Neuronal stem cell (in vitro differentiated cells): ENCODE data around the gene RPS14.
A peak's percentile ranks its signal among the peaks of the same experiment; 100 is the strongest.

Source experiments
- DNase-seq: peaks from one replicate; pipeline ENCODE4 v3.0.0-alpha.2; 2013; ENCODE audit warnings: low spot score
- H2AFZ ChIP-seq: one replicate; pipeline ENCODE4 v1.6.1; 2013; ENCODE audit warnings: mild to moderate bottlenecking, low read length, inconsistent platforms
- H2AK5ac ChIP-seq: 2 replicates; pipeline ENCODE4 v1.6.1; 2013; ENCODE audit warnings: low read depth, mild to moderate bottlenecking, inconsistent platforms, low read length, moderate library complexity, mixed read lengths
- H2BK120ac ChIP-seq: 2 replicates; pipeline ENCODE4 v1.6.1; 2013; ENCODE audit warnings: low read depth, mild to moderate bottlenecking, inconsistent platforms, low read length, moderate library complexity, mixed read lengths
- H2BK12ac ChIP-seq: one replicate; pipeline ENCODE4 v1.6.1; 2013; ENCODE audit warnings: low read length, inconsistent platforms
- H2BK15ac ChIP-seq: 2 replicates; pipeline ENCODE4 v1.6.1; 2013; ENCODE audit warnings: mild to moderate bottlenecking, low read length, inconsistent platforms, mixed read lengths
- H2BK5ac ChIP-seq: one replicate; pipeline ENCODE4 v1.6.1; 2013; ENCODE audit warnings: inconsistent platforms, mild to moderate bottlenecking, low read length, moderate library complexity
- H3K14ac ChIP-seq: one replicate; pipeline ENCODE4 v1.6.1; 2013; ENCODE audit warnings: low read length, inconsistent platforms
- H3K18ac ChIP-seq: 2 replicates; pipeline ENCODE4 v1.6.1; 2013; ENCODE audit warnings: low read length, inconsistent platforms
- H3K23ac ChIP-seq: 2 replicates; pipeline ENCODE4 v1.6.1; 2013; ENCODE audit warnings: low read depth, mild to moderate bottlenecking, mixed read lengths, low read length, inconsistent platforms; ENCODE audit not compliant: poor library complexity
- H3K27ac ChIP-seq: replicated peaks from 3 replicates; pipeline ENCODE4 v1.5.1; 2013; ENCODE audit warnings: low read length, inconsistent platforms
- H3K27me3 ChIP-seq, 3 experiments: 2 replicates each; pipeline ENCODE4 v1.6.1; 2013; ENCODE audit warnings: low read length in 3 of 3, mild to moderate bottlenecking in 2 of 3, inconsistent platforms in 1 of 3, low read depth in 1 of 3, mixed read lengths in 1 of 3, moderate library complexity in 1 of 3; ENCODE audit not compliant: control insufficient read depth in 3 of 3, insufficient read depth in 3 of 3
- H3K36me3 ChIP-seq, 2 donors: replicated peaks in 1 of 2; 2 replicates each; pipeline ENCODE4 v1.6.1; 2013; ENCODE audit warnings: low read length in 2 of 2; ENCODE audit not compliant: control insufficient read depth in 2 of 2, insufficient read depth in 2 of 2
- H3K4ac ChIP-seq: 2 replicates; pipeline ENCODE4 v1.6.1; 2013; ENCODE audit warnings: inconsistent platforms, mild to moderate bottlenecking, low read length, moderate library complexity
- H3K4me1 ChIP-seq, 2 donors: 1 replicate in 1 of 2; 2 replicates in 1 of 2; pipeline ENCODE4 v1.6.1; 2013; ENCODE audit warnings: low read length in 2 of 2, low read depth in 1 of 2; ENCODE audit not compliant: control insufficient read depth in 2 of 2, insufficient read depth in 1 of 2
- H3K4me2 ChIP-seq: one replicate; pipeline ENCODE4 v1.6.1; 2013; ENCODE audit warnings: mild to moderate bottlenecking, low read length, inconsistent platforms; ENCODE audit not compliant: insufficient read depth, poor library complexity, severe bottlenecking
- H3K4me3 ChIP-seq, 2 donors: 2 replicates each; pipeline ENCODE4 v1.5.1; 2013; ENCODE audit warnings: low read length in 2 of 2, mild to moderate bottlenecking in 2 of 2, inconsistent platforms in 1 of 2, moderate library complexity in 1 of 2
- H3K79me1 ChIP-seq: one replicate; pipeline ENCODE4 v1.6.1; 2013; ENCODE audit warnings: low read depth, mild to moderate bottlenecking, inconsistent platforms, low read length, moderate library complexity
- H3K9ac ChIP-seq: one replicate; pipeline ENCODE4 v1.6.1; 2013; ENCODE audit warnings: mild to moderate bottlenecking, low read depth, low read length, inconsistent platforms; ENCODE audit not compliant: poor library complexity
- H3K9me3 ChIP-seq, 2 donors: replicated peaks in 1 of 2; 2 replicates each; pipeline versions ENCODE3 to v1.6.1; 2013; ENCODE audit warnings: low read length in 2 of 2, mild to moderate bottlenecking in 2 of 2, inconsistent platforms in 1 of 2, low read depth in 1 of 2, mixed read lengths in 1 of 2, moderate library complexity in 1 of 2; ENCODE audit not compliant: control insufficient read depth in 2 of 2, insufficient read depth in 1 of 2
- H4K8ac ChIP-seq: one replicate; pipeline ENCODE4 v1.6.1; 2013; ENCODE audit warnings: low read depth, mild to moderate bottlenecking, inconsistent platforms, low read length, moderate library complexity
- H4K91ac ChIP-seq: one replicate; pipeline ENCODE4 v1.6.1; 2013; ENCODE audit warnings: low read length, low read depth, mild to moderate bottlenecking, inconsistent platforms; ENCODE audit not compliant: poor library complexity
- WGBS, 2 donors: extraction: QIAGEN DNeasy Blood & Tissue Kit; methylation state at CpG; one replicate each; pipeline ENCODE4 v1.1.7; 2013; ENCODE audit warnings: missing lambda C conversion rate in 2 of 2, mixed read lengths in 1 of 2; ENCODE audit not compliant: insufficient read length in 2 of 2, insufficient replicate concordance in 1 of 2; ENCODE audit errors: extremely low coverage in 2 of 2; 5-methylcytosine and 5-hydroxymethylcytosine counted together

The RPS14 gene

GRCh38 chr5:150401376-150402228 is 47.9 kb downstream of the RPS14 start:
- H3K27ac ChIP-seq, result no peak overlapping the region
- H3K36me3 ChIP-seq, result peaks cover 49 to 64% of the 10 kb centered on the region in 2 donors
- no peak overlapping the region for H2AK5ac ChIP-seq

GRCh38 chr5:150401076-150401375 is 48.5 kb downstream of the RPS14 start:
- no peak overlapping the region for H2AK5ac ChIP-seq
- no CpG with 5 or more reads among the region's 3 CpGs for WGBS, 2 donors
- no peak overlapping the region for H2BK120ac ChIP-seq
- H3K4me2 ChIP-seq, result no peak overlapping the region
- peaks cover 55 to 70% of the 10 kb centered on the region in 2 donors for H3K36me3 ChIP-seq
- no peak overlapping the region for H2BK12ac ChIP-seq
- no peak overlapping the region for H3K9ac ChIP-seq
- no peak overlapping the region for H3K4ac ChIP-seq
- DNase-seq, result no peak
- no peak overlapping the region for H3K4me3 ChIP-seq
- H2BK15ac ChIP-seq, result no peak overlapping the region
- H4K8ac ChIP-seq, result no peak overlapping the region
- no peaks in the 10 kb centered on the region for H3K9me3 ChIP-seq
- H2AFZ ChIP-seq, result no peak overlapping the region
- no peak overlapping the region for H3K18ac ChIP-seq
- H3K4me1 ChIP-seq, result no peaks in the 10 kb centered on the region
- H4K91ac ChIP-seq, result no peak overlapping the region
- H3K27ac ChIP-seq, result no peak overlapping the region
- no peak overlapping the region for H2BK5ac ChIP-seq
- no peak overlapping the region for H3K14ac ChIP-seq
- no peaks in the 10 kb centered on the region for H3K27me3 ChIP-seq
- no peaks in the 10 kb centered on the region for H3K79me1 ChIP-seq
- H3K23ac ChIP-seq, result no peak overlapping the region

More at GRCh38 chr5:150401376-150402228, 47.9 kb downstream of the RPS14 start:
- Histone ChIP-seq H2AFZ (no peak overlapping the region), H2BK15ac (no peak overlapping the region), H4K91ac (no peak overlapping the region), H3K4me2 (no peak overlapping the region), H3K4ac (no peak overlapping the region), H4K8ac (no peak overlapping the region), H3K4me3 (peak overlapping the region in 1 of 2 donors; percentile 25), H3K14ac (no peak overlapping the region), H3K18ac (no peak overlapping the region), H2BK5ac (no peak overlapping the region), H3K23ac (no peak overlapping the region), H3K9ac (no peak overlapping the region), H3K79me1 (peaks cover under 1% of the 10 kb centered on the region), H3K4me1 (no peaks in the 10 kb centered on the region), H2BK12ac (no peak overlapping the region), H3K9me3 (no peaks in the 10 kb centered on the region), H2BK120ac (no peak overlapping the region), H3K27me3 (no peaks in the 10 kb centered on the region)
- DNase-seq, result no peak
- WGBS, 2 donors, result no CpG with 5 or more reads among the region's 11 CpGs

DNA sequence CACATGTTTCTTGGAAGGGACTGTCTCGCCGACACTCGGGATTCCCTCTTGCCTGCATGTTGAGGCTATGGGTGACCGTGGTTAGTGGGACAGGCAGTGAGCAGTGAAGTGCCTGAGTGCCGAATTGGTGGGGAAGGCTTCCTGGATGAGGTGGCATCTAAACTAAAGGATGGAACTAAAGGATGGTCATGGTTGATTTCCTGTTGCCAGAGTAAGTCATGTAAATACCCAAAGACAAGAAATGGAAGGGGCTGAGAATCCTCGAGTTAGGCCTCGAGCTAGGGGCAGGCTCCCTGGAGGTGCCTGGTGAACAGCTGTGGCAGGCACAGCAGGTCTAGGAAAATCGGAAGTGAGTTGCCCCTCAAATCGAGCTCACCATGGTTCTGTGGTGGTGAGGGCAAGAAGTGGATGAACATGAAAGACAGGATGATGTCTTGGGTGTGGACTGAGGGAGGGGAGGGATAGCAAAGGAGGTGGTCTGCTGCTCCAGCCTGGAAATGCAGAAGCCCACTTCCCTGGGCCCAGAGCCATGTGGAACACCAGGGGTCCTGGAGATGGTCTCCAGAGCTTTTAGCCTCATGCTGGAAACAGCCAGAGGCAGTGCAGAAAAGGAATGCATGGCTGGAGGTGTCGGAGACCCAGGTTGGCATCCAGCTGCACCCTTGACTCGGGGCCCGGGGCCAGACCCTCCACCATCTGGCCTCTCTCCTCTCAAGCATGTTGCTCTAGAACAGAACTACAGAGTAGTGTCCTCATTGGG is 49.0 kb downstream of the RPS14 start:
- no peak overlapping the region for H3K23ac ChIP-seq

GRCh38 chr5:150399524-150400211 is 49.9 kb downstream of the RPS14 start:
- H3K27me3 ChIP-seq, result no peaks in the 10 kb centered on the region
- H4K91ac ChIP-seq, result no peak overlapping the region
- peaks cover 66 to 83% of the 10 kb centered on the region in 2 donors for H3K36me3 ChIP-seq
- H2BK120ac ChIP-seq, result no peak overlapping the region
- WGBS, 2 donors, result no CpG with 5 or more reads among the region's 11 CpGs
- no peak overlapping the region for H4K8ac ChIP-seq
- no peak overlapping the region for H3K4ac ChIP-seq
- no peak overlapping the region for H2BK12ac ChIP-seq
- H3K9ac ChIP-seq, result no peak overlapping the region
- no peak overlapping the region for H2BK5ac ChIP-seq
- H3K79me1 ChIP-seq, result no peaks in the 10 kb centered on the region
- H3K4me3 ChIP-seq, result no peak overlapping the region
- no peak overlapping the region for H2AFZ ChIP-seq
- H3K23ac ChIP-seq, result no peak overlapping the region
- no peak overlapping the region for H3K14ac ChIP-seq
- no peak overlapping the region for H2AK5ac ChIP-seq
- no peak overlapping the region for H3K18ac ChIP-seq
- no peak overlapping the region for H3K4me2 ChIP-seq
- H3K27ac ChIP-seq, result no peak overlapping the region
- no peak for DNase-seq
- H3K9me3 ChIP-seq, result no peaks in the 10 kb centered on the region
- H2BK15ac ChIP-seq, result no peak overlapping the region
- no peaks in the 10 kb centered on the region for H3K4me1 ChIP-seq

More for the DNA sequence above, 49.0 kb downstream of the RPS14 start:
- H4K91ac ChIP-seq, result peak overlapping the region; percentile 49
- no CpG with 5 or more reads among the region's 12 CpGs for WGBS, 2 donors
- no peaks in the 10 kb centered on the region for H3K9me3 ChIP-seq
- DNase-seq, result no peak
- H2AK5ac ChIP-seq, result no peak overlapping the region
- no peak overlapping the region for H4K8ac ChIP-seq
- H2BK15ac ChIP-seq, result no peak overlapping the region
- H3K4me3 ChIP-seq, result no peak overlapping the region
- H3K4ac ChIP-seq, result no peak overlapping the region
- H3K27me3 ChIP-seq, result no peaks in the 10 kb centered on the region
- no peaks in the 10 kb centered on the region for H3K79me1 ChIP-seq
- no peaks in the 10 kb centered on the region for H3K4me1 ChIP-seq
- H3K27ac ChIP-seq, result no peak overlapping the region
- H3K9ac ChIP-seq, result no peak overlapping the region
- no peak overlapping the region for H3K18ac ChIP-seq
- H3K14ac ChIP-seq, result no peak overlapping the region
- no peak overlapping the region for H2BK120ac ChIP-seq
- no peak overlapping the region for H2AFZ ChIP-seq
- no peak overlapping the region for H3K4me2 ChIP-seq
- H3K36me3 ChIP-seq, result peaks cover 59 to 75% of the 10 kb centered on the region in 2 donors
- no peak overlapping the region for H2BK5ac ChIP-seq
- no peak overlapping the region for H2BK12ac ChIP-seq
